HepG2 (cell line): ENCODE results near the gene GGA2. TPM values are rescaled to one million over a fixed set of nuclear protein-coding genes. Genes with fewer than 3 reads are reported as not detected.

Experiments
- ATAC-seq: fragments of 200-7000 bp; cut with Tn5 transposase; 3 replicates; pipeline ENCODE4 v1.9.1; 2020; ENCODE audit warnings: mild to moderate bottlenecking, moderate library complexity
- BruUV-seq: library from RNA; stranded (reverse); fragments of 400-500 nt; replicated peaks from 2 replicates; lab custom pipeline; 2021; lab: Mats Ljungman, UMichigan
- CTCF ChIA-PET: fragments of 300-600 bp; formaldehyde crosslinking; extraction: SDS; loops from one replicate; lab custom pipeline; 2021; ENCODE audit warnings: low total read pairs, inconsistent platforms, low intra/inter-chr PET ratio; lab: Yijun Ruan, JAX
- POLR2A ChIA-PET: fragments of 350-600 bp; sonication (Branson Sonifier 250); formaldehyde crosslinking; loops from one replicate; lab custom pipeline; 2020; ENCODE audit warnings: antibody characterized with exemption, inconsistent platforms; lab: Yijun Ruan, JAX
- DNase-seq: peaks from one replicate; pipeline ENCODE4 v3.0.0-alpha.2; 2015; ENCODE audit warnings: low spot score
- FAIRE-seq: peaks from 3 replicates; lab custom pipeline; 2011; peaks lifted over from hg19 to GRCh38; lab: Jason Lieb, UNC
- H2AFZ ChIP-seq: one replicate; pipeline ENCODE4 v1.6.1; 2011; ENCODE audit warnings: low read length, inconsistent platforms
- H3K27ac ChIP-seq: fragments of 300-600 bp; 3 replicates; pipeline ENCODE4 v1.8.0; 2011; ENCODE audit warnings: mixed run types, mild to moderate bottlenecking, mixed read lengths, low read length, inconsistent platforms; ENCODE audit not compliant: insufficient read depth; ENCODE audit errors: extremely low read length
- H3K27me3 ChIP-seq, 2 experiments: fragments of 200-600 bp in 1 of 2; 2 replicates in 1 of 2; 3 replicates in 1 of 2; pipeline versions ENCODE4 v1.6.0 to v1.8.0; 2011; ENCODE audit warnings: low read length in 2 of 2, mild to moderate bottlenecking in 2 of 2, moderate library complexity in 2 of 2, inconsistent platforms in 1 of 2; ENCODE audit not compliant: insufficient read depth in 2 of 2, control insufficient read depth in 1 of 2
- H3K36me3 ChIP-seq, 2 experiments: fragments of 200-600 bp in 1 of 2; replicated peaks in 1 of 2; 2 replicates in 1 of 2; 3 replicates in 1 of 2; pipeline versions ENCODE4 v1.5.1 to v1.8.0; 2011; ENCODE audit warnings: low read length in 2 of 2, inconsistent platforms in 1 of 2; ENCODE audit not compliant: insufficient read depth in 2 of 2, control insufficient read depth in 1 of 2
- H3K4me1 ChIP-seq: 2 replicates; pipeline ENCODE4 v1.5.1; 2012; ENCODE audit warnings: low read length, inconsistent platforms; ENCODE audit not compliant: insufficient read depth
- H3K4me2 ChIP-seq: 2 replicates; pipeline ENCODE4 v1.6.0; 2011; ENCODE audit warnings: low read depth, low read length, inconsistent platforms
- H3K4me3 ChIP-seq, 3 experiments: fragments of 200-600 bp in 1 of 3; sonication (generic), shearing (Covaris generic) in 1 of 3; replicated peaks in 1 of 3; 2 replicates each; pipeline ENCODE4 v1.5.1; 2011 to 2016; ENCODE audit warnings: low read length in 3 of 3, inconsistent platforms in 2 of 3, low read depth in 2 of 3, mild to moderate bottlenecking in 2 of 3, control low read depth in 1 of 3, mixed read lengths in 1 of 3; ENCODE audit not compliant: insufficient read depth in 1 of 3
- H3K79me2 ChIP-seq: one replicate; pipeline ENCODE4 v1.6.1; 2011; ENCODE audit warnings: low read length, inconsistent platforms; ENCODE audit not compliant: insufficient read depth
- H3K9ac ChIP-seq: 2 replicates; pipeline ENCODE4 v1.6.0; 2011; ENCODE audit warnings: mild to moderate bottlenecking, low read depth, low read length, inconsistent platforms; ENCODE audit not compliant: insufficient read depth
- H3K9me3 ChIP-seq: 2 replicates; pipeline ENCODE4 v1.5.1; 2012; ENCODE audit warnings: mild to moderate bottlenecking, low read length
- H4K20me1 ChIP-seq: 2 replicates; pipeline ENCODE4 v1.6.0; 2011; ENCODE audit warnings: inconsistent platforms, mild to moderate bottlenecking, low read length, moderate library complexity; ENCODE audit not compliant: insufficient read depth
- BORCS8-MEF2B ChIP-seq: sonication (generic); formaldehyde crosslinking; IDR thresholded peaks from 2 replicates; pipeline ENCODE4 v1.8.0; 2022; ENCODE audit warnings: mild to moderate bottlenecking, missing genetic modification reagents
- CBFB ChIP-seq: sonication (generic); formaldehyde crosslinking; IDR thresholded peaks from 2 replicates; pipeline ENCODE4 v1.4.0; 2020; ENCODE audit warnings: missing genetic modification reagents
- GFI1 ChIP-seq: sonication (generic); formaldehyde crosslinking; IDR thresholded peaks from 2 replicates; pipeline ENCODE4 v1.5.0; 2020; ENCODE audit warnings: missing genetic modification reagents, mild to moderate bottlenecking, borderline replicate concordance
- NFRKB ChIP-seq: fragments of 450-650 bp; IDR thresholded peaks from 2 replicates; pipeline ENCODE4 v1.6.1; 2017
- ZBTB20 ChIP-seq: sonication (generic); formaldehyde crosslinking; IDR thresholded peaks from 2 replicates; pipeline ENCODE4 v1.8.1; 2023; ENCODE audit warnings: missing genetic modification reagents, low read depth, mild to moderate bottlenecking, borderline replicate concordance
- ZNF224 ChIP-seq: sonication (generic); formaldehyde crosslinking; IDR thresholded peaks from 2 replicates; pipeline ENCODE4 v1.5.0; 2020; ENCODE audit warnings: mild to moderate bottlenecking, missing genetic modification reagents
- ZNF773 ChIP-seq: sonication (generic); formaldehyde crosslinking; IDR thresholded peaks from 2 replicates; pipeline ENCODE4 v1.4.0; 2020; ENCODE audit warnings: missing genetic modification reagents, borderline replicate concordance
- ZNF781 ChIP-seq: sonication (generic); formaldehyde crosslinking; IDR thresholded peaks from 2 replicates; pipeline ENCODE4 v1.5.1; 2020; ENCODE audit warnings: borderline replicate concordance, mild to moderate bottlenecking, missing genetic modification reagents; ENCODE audit errors: not compliant biosample characterization
- ZNF891 ChIP-seq: sonication (generic); formaldehyde crosslinking; IDR thresholded peaks from 2 replicates; pipeline ENCODE4 v1.5.0; 2020; ENCODE audit warnings: mild to moderate bottlenecking, missing genetic modification reagents
- ZSCAN22 ChIP-seq: sonication (generic); formaldehyde crosslinking; IDR thresholded peaks from 2 replicates; pipeline ENCODE4 v1.4.0; 2020; ENCODE audit warnings: mild to moderate bottlenecking, missing genetic modification reagents
- WGBS: methylation state at CpG from one replicate; pipeline ENCODE4 v1.1.6; 2017; ENCODE audit warnings: low lambda C conversion rate; 5-methylcytosine and 5-hydroxymethylcytosine counted together
- in situ Hi-C: cut with HindIII; loops from 2 replicates; pipeline ENCODE4 v1.10.0; 2017; ENCODE audit warnings: low pct_unique_long_range_greater_than_20kb; ENCODE audit not compliant: extremely low pct_ligation_motif_present
- intact Hi-C: fragments of 100-400 bp; cut with micrococcal nuclease; formaldehyde crosslinking; loops from one replicate; pipeline ENCODE4 v1.10.0; 2022; ENCODE audit not compliant: unreplicated experiment
- polyA plus RNA-seq, 8 experiments: library from polyadenylated mRNA; depleted of rRNA in 3 of 8; stranded (reverse) in 7 of 8; unstranded in 1 of 8; fragments of >200 nt; fragmentation: Illumina TruSeq in 4 of 8; extraction: Trizol in 4 of 8; gene quantifications; 2 replicates each; pipeline versions ENCODE4 v1.2.1 to v1.2.3, GENCODE V29; 2011 to 2016; ENCODE audit warnings: low read depth in 4 of 8, missing spikeins in 1 of 8, mixed read lengths in 1 of 8; ENCODE audit not compliant: insufficient read depth in 1 of 8
- total RNA-seq, 5 experiments: library from RNA; depleted of rRNA; stranded (reverse); fragments of >200 nt; fragmentation: Illumina TruSeq; extraction: Trizol; gene quantifications; 2 replicates each; pipeline ENCODE4 v1.2.3, GENCODE V29; 2016; ENCODE audit warnings: low read depth in 1 of 5
- TF ChIP-seq, protein P1 (sequence below): sonication (generic); formaldehyde crosslinking; IDR thresholded peaks from 2 replicates; pipeline ENCODE4 v1.4.0; 2020; ENCODE audit warnings: mild to moderate bottlenecking, missing genetic modification reagents
- TF ChIP-seq, protein P2 (sequence below): sonication (generic); formaldehyde crosslinking; IDR thresholded peaks from 2 replicates; pipeline ENCODE4 v1.8.1; 2022; ENCODE audit warnings: mild to moderate bottlenecking, missing genetic modification reagents
- TF ChIP-seq, protein P3 (sequence below): sonication (generic); formaldehyde crosslinking; IDR thresholded peaks from 2 replicates; pipeline ENCODE4 v1.4.0; 2020; ENCODE audit warnings: missing genetic modification reagents
- TF ChIP-seq, protein P4 (sequence below): IDR thresholded peaks from 2 replicates; pipeline ENCODE4 v1.6.1; 2016; ENCODE audit warnings: missing compliant biosample characterization, missing genetic modification reagents, borderline replicate concordance
- TF ChIP-seq, protein P5 (sequence below): sonication (generic); formaldehyde crosslinking; IDR thresholded peaks from 2 replicates; pipeline ENCODE4 v1.8.0; 2022; ENCODE audit warnings: missing genetic modification reagents, mild to moderate bottlenecking, moderate library complexity, borderline replicate concordance

The GGA2 gene
- total and polyA plus RNA-seq, 2 of the 13 experiments (the other 11 are each of a cell fraction or from before 2014, with no cell fraction given) = 51.5 to 69.8 TPM

DNA sequence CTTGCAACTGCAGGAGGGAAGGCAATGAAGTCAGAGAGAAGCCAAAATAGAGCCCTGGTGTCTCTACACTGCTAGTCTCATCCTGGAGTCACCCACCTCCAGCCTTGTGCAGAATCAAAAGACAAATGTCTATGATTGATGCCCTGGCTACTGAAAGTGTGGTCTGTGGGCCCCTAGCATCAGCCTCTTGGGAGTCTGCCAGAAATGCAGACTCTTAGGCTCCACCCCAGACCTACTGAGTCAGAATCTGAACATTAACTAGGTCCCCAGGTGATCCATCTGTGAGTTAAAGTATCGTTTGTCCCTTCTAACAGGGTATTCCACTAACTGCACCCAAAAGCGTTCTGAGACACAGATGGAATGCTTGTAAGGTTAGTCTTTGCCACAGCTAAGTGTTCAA is 25.6 kb upstream of the GGA2 start:
- Histone ChIP-seq H3K79me2 (peaks cover 4% of the 10 kb centered on the region), H4K20me1 (no peaks in the 10 kb centered on the region), H3K27me3 (no peaks in the 10 kb centered on the region), H3K9ac (no peak overlapping the region), H3K36me3 (peaks cover 42 to 66% of the 10 kb centered on the region in 2 experiments), H3K4me1 (peaks cover 43% of the 10 kb centered on the region), H3K9me3 (no peaks in the 10 kb centered on the region), H3K4me3 (no peak overlapping the region), H3K27ac (no peak overlapping the region), H3K4me2 (no peak overlapping the region), H2AFZ (no peak overlapping the region)
- WGBS = 95% methylated on average over 2 of the region's 2 CpGs
- DNase-seq = no peak
- intact Hi-C loops = no loop called here
- no peak for FAIRE-seq
- POLR2A ChIA-PET = interaction anchor here (5.5 kb wide), 1 partner anchor 8 kb away, joined by 64 read pairs; no protein-coding TSS in a partner anchor
- no peak for ATAC-seq
- no TSS peak for BruUV-seq
- CTCF ChIA-PET = no interaction called here
- in situ Hi-C loops = no loop called here
- TF ChIP-seq BORCS8-MEF2B (CRISPR knock-in tag) = no peak
- no peak for TF ChIP-seq NFRKB
- no peak for TF ChIP-seq GFI1
- TF ChIP-seq ZNF224 (CRISPR knock-in tag) = no peak
- TF ChIP-seq, protein P1, sequence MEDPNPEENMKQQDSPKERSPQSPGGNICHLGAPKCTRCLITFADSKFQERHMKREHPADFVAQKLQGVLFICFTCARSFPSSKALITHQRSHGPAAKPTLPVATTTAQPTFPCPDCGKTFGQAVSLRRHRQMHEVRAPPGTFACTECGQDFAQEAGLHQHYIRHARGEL = no peak
- TF ChIP-seq ZNF891 (CRISPR knock-in tag) = no peak
- TF ChIP-seq, protein P2, sequence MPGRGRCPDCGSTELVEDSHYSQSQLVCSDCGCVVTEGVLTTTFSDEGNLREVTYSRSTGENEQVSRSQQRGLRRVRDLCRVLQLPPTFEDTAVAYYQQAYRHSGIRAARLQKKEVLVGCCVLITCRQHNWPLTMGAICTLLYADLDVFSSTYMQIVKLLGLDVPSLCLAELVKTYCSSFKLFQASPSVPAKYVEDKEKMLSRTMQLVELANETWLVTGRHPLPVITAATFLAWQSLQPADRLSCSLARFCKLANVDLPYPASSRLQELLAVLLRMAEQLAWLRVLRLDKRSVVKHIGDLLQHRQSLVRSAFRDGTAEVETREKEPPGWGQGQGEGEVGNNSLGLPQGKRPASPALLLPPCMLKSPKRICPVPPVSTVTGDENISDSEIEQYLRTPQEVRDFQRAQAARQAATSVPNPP (CRISPR knock-in tag) = no peak
- TF ChIP-seq ZSCAN22 (CRISPR knock-in tag) = no peak
- TF ChIP-seq, protein P3, sequence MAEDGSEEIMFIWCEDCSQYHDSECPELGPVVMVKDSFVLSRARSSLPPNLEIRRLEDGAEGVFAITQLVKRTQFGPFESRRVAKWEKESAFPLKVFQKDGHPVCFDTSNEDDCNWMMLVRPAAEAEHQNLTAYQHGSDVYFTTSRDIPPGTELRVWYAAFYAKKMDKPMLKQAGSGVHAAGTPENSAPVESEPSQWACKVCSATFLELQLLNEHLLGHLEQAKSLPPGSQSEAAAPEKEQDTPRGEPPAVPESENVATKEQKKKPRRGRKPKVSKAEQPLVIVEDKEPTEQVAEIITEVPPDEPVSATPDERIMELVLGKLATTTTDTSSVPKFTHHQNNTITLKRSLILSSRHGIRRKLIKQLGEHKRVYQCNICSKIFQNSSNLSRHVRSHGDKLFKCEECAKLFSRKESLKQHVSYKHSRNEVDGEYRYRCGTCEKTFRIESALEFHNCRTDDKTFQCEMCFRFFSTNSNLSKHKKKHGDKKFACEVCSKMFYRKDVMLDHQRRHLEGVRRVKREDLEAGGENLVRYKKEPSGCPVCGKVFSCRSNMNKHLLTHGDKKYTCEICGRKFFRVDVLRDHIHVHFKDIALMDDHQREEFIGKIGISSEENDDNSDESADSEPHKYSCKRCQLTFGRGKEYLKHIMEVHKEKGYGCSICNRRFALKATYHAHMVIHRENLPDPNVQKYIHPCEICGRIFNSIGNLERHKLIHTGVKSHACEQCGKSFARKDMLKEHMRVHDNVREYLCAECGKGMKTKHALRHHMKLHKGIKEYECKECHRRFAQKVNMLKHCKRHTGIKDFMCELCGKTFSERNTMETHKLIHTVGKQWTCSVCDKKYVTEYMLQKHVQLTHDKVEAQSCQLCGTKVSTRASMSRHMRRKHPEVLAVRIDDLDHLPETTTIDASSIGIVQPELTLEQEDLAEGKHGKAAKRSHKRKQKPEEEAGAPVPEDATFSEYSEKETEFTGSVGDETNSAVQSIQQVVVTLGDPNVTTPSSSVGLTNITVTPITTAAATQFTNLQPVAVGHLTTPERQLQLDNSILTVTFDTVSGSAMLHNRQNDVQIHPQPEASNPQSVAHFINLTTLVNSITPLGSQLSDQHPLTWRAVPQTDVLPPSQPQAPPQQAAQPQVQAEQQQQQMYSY (CRISPR knock-in tag) = no peak
- TF ChIP-seq ZBTB20 (CRISPR knock-in tag) = no peak
- TF ChIP-seq, protein P4, sequence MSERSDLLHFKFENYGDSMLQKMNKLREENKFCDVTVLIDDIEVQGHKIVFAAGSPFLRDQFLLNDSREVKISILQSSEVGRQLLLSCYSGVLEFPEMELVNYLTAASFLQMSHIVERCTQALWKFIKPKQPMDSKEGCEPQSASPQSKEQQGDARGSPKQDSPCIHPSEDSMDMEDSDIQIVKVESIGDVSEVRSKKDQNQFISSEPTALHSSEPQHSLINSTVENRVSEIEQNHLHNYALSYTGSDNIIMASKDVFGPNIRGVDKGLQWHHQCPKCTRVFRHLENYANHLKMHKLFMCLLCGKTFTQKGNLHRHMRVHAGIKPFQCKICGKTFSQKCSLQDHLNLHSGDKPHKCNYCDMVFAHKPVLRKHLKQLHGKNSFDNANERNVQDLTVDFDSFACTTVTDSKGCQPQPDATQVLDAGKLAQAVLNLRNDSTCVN = no peak
- no peak for TF ChIP-seq CBFB
- TF ChIP-seq ZNF781 (CRISPR knock-in tag) = no peak
- TF ChIP-seq, protein P5, sequence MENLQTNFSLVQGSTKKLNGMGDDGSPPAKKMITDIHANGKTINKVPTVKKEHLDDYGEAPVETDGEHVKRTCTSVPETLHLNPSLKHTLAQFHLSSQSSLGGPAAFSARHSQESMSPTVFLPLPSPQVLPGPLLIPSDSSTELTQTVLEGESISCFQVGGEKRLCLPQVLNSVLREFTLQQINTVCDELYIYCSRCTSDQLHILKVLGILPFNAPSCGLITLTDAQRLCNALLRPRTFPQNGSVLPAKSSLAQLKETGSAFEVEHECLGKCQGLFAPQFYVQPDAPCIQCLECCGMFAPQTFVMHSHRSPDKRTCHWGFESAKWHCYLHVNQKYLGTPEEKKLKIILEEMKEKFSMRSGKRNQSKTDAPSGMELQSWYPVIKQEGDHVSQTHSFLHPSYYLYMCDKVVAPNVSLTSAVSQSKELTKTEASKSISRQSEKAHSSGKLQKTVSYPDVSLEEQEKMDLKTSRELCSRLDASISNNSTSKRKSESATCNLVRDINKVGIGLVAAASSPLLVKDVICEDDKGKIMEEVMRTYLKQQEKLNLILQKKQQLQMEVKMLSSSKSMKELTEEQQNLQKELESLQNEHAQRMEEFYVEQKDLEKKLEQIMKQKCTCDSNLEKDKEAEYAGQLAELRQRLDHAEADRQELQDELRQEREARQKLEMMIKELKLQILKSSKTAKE (CRISPR knock-in tag) = no peak
- TF ChIP-seq ZNF773 = no peak
